ENCODE results near the gene PNCK.
A peak's percentile ranks its signal among the peaks of the same experiment; 100 is the strongest.

Gene PNCK

DNA sequence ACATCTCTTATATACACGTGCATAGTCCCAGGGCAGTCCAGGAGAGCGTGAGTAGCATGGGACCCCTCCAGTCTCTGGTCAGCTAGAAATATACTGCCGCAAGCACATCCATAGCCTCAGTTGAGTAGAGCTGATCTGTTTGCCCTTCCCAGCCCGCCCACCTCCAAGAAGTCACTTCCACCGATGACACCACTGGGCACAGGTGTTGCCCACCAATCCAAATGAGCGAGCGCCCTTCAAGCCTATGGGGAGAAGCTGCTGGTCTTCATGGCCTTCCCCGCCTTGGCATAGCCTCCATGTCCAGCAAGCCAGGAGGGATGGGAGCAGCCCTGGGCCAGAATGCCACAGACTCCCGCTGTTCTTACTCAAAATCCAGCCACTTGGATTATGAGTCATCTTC is 16.5 kb downstream of the PNCK start:
- no peak for DNase-seq

DNA sequence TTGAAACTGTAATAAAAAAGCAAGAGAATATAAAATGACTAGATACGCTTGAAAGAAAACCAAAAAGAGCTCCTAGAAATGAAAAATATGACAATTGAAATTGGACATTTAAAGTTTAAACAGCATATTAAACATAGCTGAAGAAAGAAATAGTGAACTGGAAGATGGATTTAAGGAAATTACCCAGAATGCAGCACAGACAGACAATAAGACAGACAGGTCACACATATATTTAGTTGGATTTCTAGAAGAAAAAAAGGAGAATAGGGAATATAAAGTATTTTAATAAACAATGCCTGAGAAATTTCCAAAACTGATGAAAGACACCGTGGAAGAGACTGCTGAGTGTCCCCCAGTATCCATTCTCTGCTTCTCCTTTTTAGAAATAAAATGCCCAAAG is 20.1 kb downstream of the PNCK start:
- no peak for DNase-seq

DNA sequence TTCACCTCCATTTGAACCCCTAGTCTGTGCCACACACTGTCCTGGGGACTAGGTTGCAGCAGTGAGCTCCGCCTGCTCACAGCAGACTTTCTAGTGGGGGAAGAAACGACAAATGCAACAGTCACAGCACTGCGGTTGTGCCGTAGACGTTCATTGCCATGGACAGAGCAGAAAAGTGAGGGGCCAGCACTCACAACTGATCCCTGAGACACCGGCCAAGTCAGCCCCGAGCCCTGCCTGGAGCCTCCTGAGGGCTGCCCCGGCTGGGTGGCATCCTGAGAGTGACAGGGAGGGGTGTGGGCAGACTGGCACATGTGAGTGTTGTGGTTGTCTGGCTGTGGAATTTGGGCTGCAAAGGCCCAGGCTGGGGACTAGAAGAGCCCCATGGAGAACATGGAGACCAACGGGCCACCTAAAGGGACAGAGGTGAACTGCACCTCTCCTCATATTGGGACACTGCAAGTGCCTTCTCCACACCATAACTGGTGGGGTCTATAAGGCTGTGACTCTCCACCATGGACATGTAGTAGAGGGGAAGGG is 22.0 kb downstream of the PNCK start:
- DNase-seq: peak in 1 of 2 experiments; percentile 46

DNA sequence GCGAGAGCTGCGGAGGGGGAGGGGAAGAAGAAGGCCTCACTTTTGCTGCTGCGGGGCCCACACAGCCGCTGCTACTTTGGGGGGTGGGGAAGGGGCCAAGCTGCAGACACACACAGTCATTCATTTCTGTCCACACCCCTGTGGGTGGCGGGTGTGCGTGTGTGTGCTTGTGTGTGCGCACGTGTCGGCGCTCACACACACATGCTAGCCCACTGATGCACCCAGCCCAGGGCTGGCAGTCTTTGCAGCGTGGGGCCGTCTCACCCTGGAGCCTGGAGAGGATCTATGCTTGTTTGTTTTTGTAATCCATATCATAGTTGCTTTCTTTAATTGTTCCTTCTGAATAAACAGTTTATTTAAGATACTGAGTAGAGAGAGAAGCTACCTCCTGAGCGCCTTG is 22.7 kb downstream of the PNCK start:
- DNase-seq: no peak

DNA sequence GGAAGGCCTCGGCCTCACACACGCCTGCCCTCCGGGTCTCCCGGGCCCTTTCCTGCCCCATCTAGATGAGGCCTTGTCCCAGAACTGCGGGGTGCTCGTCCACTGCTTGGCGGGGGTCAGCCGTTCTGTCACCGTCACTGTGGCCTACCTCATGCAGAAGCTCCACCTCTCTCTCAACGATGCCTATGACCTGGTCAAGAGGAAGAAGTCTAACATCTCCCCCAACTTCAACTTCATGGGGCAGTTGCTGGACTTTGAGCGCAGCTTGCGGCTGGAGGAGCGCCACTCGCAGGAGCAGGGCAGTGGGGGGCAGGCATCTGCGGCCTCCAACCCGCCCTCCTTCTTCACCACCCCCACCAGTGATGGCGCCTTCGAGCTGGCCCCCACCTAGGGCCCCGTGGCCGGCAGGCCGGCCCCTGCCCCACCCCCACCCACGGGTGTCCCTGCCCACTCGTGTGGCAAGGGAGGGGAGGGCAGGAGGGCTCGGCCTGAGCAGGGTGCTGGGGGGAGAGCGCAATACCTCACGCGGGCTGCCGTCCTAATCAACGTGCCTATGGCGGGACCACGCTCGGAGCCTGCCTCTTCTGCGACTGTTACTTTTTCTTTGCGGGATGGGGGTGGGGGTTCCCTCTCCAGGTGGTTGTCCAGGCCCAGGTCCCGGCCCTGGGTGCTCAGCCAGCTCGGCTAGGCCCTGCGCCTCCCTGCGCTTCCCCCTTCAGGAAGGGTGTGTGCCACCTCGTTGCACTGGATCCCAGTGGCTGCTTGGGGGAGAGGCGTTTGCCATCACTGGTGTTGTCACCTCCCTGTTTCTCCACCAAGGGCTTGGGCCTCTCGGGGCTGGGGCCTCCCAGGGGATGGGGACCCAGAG is 23.5 kb downstream of the PNCK start:
- no peak for DNase-seq

DNA sequence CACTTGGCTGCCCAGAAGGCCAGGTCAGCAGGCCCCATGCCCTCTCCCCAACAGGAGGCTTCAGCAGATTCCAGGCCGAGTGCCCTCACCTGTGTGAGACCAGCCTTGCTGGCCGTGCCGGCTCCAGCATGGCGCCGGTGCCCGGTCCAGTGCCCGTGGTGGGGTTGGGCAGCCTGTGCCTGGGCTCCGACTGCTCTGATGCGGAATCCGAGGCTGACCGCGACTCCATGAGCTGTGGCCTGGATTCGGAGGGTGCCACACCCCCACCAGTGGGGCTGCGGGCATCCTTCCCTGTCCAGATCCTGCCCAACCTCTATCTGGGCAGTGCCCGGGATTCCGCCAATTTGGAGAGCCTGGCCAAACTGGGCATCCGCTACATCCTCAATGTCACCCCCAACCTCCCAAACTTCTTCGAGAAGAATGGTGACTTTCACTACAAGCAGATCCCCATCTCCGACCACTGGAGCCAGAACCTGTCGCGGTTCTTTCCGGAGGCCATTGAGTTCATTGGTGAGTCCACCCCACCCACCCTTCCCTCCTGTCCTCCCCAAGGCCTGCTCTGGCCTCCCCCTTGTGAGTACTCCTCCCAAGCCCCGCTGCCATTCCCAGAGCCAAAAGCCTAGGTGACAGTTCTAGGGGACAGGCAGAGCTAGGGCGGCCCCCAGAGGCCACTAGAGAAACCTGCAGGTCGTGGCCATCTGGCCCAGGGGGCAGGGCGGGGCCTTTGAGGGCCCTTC is 24.3 kb downstream of the PNCK start:
- DNase-seq: peak; percentile 42 to 86

DNA sequence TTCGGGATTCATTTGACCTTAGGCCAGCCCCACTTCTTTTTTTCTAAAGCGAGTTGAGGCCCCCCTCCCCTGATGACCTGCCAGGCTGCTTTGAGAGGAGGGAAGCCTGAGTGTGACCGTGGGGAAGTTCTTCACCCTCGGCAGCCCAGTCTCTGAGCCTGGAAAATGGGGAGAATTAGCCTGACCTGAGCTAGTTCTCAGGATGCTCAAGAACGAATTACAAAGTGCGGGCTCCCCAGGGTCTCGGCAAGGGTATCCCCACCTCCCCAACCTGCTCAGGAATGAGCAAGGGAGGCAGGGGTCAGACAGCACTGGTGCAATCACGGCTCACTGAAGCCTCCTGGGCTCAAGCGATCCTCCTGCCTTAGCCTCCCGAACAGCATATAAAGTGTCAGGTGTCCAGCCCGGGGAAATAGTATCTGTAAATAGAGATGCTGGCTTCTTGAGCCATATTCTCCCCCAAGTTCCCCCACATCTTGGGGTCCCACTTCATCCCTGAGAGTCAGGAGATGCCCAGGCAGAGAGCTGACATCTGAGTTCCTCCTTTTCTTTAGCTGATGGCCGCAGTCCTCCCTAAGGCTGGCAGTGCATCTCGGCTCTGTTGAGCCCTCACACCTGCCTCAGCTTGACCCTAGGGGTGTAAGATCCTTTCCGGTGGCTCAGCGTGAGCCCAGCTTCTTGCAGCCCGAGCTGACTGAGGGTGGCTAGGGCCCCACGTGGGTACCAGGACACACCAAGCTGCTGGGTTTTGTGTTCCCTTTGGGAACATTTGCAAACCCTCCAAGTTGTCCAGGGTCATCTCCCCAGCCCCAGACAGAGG is 25.0 kb downstream of the PNCK start:
- DNase-seq: no peak

DNA sequence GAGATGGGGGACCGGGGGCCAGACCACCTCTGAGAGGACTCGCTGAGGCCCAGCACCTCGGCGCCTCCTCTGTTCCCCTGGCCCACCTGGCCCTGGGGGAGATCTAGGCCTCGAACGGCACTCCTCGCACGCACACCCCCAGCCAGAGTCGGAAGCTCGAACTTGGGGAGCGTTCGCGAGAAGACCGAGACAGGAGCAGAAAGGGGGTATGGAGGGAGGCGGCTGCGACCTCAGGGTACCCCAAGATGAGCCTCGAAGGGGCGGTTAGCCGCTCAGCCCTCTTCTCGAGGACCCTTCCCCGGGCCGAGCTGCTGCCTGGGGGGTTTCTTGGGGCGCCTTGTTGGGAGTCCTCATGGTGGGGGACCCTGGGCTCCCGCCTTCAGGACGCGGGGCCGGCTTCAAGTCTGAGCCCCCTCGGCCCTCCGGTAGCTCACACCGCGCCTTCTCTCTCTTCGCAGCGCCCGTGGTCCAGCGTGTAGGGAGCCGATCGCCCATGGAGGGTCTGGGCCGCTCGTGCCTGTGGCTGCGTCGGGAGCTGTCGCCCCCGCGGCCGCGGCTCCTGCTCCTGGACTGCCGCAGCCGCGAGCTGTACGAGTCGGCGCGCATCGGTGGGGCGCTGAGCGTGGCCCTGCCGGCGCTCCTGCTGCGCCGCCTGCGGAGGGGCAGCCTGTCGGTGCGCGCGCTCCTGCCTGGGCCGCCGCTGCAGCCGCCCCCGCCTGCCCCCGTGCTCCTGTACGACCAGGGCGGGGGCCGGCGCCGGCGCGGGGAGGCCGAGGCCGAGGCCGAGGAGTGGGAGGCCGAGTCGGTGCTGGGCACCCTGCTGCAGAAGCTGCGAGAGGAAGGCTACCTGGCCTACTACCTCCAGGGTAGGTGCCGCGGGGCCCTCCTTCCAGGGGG is 25.9 kb downstream of the PNCK start:
- DNase-seq: no peak

DNA sequence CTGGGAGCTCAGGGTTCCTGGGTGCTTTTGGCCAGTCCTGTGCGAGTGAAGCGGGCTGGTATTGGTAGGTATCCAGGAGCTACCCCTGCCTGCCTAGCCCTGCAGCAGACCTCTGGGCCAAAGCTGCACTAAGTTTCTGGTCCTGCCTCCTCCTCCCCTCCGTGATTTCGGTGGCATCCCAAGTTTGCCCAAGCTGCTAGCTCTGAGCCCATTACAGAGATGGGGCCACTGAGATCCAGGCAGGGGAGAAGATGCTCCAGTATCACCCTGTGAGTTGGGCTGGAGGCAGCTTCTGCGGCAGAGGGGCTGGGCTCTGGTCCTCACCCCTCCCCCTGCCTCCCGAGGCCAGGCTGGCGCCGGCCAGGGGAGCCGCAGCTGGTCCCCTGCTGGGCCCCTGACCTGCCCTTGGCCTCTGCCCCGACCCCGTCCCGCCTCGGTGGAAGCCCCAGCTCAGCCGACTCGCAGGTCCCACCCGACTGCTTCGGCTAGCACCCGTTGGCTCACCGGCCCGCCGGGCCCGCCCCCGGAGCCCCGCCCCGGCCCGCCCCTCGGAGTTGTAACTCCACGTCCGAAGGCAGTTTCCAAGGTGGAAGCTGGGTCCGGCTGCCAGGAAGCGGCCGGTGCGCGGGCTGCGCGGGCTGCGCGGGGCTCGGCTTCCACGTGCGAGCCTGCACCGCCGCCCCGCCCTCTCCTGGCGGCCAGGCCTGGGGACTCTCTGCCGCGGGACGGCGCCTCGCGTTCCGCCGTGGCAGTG is 26.8 kb downstream of the PNCK start, which contains the start of gene DUSP9:
DUSP9 (plus strand) TSS at position 584 of the 754 bp plus-strand sequence. CDS start 751 bp downstream, outside the sequence.
- DNase-seq: peak in 1 of 2 experiments; percentile 55

DNA sequence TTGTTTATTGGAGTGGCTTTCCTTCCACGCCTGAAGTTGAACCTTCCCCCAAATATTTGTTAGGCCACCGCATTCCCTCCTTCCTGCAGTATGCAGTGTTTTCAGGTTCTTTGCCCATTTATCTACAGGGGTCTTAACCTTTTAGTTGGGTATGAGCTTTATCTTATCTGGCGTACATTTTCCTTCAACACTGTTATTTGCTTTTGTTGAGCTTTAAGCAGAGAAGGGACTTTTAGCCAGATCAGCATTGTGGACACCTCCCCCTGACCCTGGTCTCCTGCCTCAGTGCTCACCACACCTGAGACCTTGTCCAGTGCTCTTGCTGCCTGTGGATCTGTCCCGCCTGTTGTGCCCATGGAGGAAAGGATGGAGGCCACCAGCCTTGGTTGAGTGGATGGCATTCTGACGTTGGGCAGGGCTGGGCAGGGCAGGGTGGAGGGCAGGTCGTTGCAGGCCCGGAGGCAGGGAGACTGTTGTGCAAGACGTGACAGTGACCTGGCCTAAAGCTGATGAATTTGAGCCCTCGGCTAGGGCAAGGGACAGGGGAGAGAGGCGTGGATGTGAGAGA is 27.6 kb downstream of the PNCK start:
- no peak for DNase-seq

DNA sequence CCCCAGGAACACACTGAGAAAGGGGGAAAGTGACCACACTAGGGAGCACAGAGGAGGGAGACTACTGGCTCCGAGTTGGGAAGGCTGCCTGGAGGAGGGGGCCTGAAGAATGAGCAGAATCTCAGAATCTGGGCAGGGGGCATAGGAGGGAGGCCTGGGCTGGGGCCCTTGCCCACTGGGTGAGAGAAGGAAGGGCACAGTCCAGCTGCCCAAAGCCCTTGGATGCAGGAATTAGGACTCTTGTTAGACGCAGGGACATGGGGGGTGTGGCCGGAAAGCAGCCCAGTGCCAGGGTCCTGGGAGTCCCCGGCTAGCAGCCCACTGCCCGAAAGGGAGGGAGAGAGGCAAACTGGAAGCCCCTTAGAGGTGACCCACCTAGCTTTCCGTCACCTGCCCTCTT is 28.5 kb downstream of the PNCK start:
- DNase-seq: no peak

DNA sequence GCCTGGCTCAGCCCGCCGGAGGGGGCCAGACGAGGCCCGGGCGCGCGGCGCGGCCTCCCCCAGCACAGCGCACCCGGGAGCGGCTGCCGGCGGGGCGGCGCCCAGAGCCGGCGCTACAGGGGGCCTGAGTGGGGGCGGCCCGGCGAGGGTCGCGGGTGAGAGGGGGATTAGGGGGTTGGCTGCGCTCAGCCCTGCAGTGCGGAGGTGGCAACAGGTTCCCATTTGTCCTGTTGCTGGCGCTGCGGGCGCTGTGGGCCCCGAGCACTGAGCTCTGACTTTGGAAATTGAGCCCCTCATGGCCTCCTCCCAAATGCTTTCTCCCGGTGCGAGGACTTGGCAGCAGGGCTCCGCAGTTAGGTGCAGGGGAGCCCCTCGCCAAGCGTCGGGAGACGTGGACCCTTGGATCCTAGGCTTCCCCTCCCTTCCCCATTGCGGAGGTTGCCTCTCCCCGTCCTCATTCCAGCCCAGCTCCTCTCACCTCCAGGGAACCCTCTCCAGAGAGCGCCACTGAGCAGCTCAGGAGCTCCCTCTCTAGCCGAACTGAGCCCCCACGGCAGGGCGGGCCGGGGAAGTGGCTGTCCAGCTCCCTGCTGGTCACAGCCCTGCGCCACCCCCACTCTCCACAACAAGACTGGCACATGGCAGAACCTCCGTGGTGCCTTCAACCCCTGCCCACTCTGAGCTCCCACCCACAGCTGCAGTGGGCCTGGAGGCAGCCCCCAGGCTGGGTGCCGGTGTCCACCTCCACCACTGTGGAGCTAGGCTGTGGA is 29.1 kb downstream of the PNCK start:
- peak in 1 of 2 experiments; percentile 54 for DNase-seq

DNA sequence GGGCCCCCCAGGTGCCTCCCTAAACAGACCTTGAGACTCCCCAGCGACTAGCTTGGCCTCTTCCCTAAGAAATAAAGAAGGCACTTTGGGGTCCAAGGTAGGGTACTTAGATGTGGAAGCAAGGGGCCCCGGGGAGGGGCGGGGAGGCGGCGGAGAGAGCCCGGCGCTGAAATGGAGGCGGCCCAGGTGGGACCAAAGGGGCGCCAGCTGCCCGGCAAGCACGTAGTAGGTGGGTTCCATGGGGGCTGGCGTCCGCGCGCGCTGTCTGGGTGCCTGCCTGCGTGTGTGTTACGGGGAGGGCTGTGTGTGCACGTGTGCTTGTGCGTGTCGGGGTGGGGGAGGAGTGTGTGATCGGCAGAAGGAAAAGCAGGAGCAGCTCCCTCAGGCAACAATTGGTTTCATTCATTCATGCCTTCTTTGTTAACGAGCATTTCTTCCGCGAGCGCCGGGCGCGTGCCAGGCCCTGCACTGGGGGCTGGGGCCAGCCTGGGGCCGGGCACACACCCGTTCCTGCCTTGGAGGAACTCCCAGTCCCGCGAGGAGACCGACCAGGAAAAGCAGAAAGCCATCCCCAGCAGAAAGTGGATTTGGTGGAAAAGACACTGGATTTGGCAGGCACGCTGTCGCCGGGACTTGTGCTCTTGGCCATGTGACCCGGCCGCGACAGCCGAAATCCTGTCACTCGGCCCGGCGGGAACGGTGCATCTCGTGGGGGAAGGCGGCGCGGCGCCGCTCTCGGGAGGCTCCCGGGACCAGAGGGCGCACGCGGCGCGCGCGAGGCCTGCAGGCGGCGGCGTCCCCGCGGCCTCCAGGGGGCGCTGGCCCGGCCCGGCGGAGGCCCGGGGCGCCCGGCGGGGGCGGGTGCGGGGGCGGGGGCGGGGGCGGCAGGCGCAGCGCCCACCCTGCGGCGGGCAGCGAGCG is 29.9 kb downstream of the PNCK start:
- peak in 1 of 2 experiments; percentile 45 for DNase-seq

DNA sequence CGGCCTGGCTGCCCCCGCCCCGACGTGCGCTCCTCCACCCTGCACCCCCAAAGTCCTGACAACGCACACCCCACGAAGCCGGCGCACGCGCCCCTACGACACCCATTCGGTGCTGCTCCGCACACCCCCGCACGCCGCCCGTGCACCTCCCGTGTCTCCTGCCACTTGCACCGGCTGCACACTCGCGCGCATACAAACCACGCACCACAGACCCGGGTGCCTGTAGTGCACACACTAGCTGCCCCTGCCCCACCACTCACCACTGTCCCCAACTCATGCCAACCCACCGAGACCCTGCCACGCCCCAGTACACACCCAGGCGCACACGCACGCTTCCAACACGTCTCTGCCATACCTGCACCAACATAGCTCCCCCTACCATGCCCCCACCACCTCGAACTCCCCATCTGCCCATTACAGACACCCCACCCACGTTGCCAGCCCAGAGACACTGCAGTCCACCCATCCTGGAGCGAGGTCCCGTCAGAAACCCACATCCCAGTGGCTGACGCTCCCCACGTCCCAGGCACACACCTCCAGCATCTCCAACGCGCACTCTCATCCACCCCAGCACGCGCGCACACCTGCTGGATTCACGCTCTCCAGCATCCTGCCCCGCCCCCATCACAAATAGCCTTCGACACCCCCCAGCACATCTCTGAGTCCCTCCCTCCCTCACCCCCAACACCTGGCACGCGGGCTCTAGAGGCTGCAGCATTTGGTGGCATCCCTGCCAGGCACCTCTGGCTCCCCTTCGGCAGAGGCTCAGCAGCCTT is 30.8 kb downstream of the PNCK start:
- DNase-seq: peak; percentile 39 to 51

DNA sequence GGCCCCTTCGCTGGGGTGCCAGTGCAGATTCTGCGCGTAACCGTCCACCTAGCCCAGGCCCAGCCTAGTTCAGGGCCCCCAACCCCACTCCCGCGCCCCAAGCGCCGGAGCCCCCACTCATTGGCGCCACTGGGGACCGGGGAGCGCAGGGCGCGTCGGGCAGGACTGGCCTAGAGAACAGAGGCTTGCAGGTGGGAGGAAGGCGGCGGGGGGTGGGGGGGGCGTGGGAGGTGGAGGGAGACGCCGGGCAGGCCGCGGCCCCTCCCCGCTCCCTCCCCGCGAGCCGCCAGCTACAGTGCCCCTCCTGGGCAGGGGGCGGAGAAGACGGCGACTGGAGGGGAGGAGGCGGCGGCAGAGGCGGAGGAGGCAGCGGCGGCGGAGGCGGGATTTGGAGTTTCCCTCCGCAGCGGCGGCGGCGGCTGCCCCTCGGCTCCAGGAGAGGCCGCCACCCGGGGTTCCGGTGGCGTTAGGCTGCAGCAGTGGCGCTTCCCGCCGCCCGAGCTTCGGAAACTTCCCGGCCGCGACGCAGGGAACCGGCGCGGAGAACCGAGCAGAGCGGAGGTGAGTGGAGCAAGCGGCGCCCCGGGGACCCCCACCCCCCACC is 31.5 kb downstream of the PNCK start:
- DNase-seq: peak in 1 of 2 experiments; percentile 43

DNA sequence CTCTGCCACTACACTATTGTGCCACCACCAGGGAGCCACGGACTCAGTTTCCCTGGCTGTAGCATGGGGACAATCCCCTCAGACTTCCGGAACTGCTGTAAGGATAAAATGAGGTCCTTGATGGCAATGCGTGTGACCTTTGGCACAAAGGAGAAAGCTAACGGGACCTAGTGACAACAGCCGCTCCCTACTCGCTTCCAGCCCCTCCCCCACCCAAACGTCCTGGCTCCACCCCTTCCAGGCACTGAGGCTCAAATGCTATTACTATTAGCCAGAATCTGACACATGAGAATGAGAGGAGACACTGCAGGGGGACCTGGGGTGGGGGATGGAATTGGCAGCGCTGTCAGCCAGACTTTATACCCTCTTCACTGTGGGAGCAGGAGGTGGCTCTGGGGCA is 32.0 kb downstream of the PNCK start:
- DNase-seq: no peak
